Measurements from ENCODE around the gene ROR1. TPM values are rescaled to one million over a fixed set of nuclear protein-coding genes. Genes with fewer than 3 reads are reported as not detected.
"Not testable (repeated sequence)": the region's sequence is repeated elsewhere in the genome, so short reads cannot be mapped to it uniquely, and the experiment has no call there.

Gene ROR1
- total RNA-seq, 1 experiment from 2014 or later: 19.0 TPM

DNA sequence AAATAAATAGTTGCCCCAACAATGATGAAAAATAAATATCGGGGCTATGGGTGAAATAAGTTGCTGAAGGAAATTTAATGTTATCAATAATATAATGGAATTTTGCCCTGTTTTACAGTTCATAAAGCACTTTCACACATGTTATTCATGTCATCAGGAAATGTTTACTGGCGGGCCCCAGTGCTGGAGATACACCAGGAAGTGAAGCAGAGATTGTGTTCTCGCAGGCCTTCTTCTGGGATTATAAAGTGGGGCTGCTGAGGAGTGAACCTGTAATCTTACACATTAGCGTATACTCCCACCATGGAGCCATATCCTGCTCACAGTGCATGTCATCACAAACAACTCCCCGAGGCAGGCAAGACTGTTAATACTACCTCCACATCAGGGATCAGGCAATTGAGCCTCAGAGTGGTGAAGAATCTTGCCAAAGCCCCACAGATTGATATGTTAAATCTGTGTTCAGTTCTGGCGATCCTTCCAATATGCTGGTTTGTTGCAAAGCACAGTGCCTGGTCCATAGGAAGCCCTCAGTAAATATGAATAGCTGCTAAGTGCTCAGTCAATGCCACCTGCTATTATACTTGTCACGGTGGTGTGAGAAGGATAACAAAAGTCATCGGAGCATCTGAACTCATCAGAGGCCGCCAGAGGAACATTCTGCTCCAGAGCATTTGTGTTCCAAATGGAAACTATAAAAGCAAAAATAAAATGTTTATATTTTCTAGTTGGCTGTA lies 325.2 kb downstream of the ROR1 start:
- Histone ChIP-seq H3K36me3 (ENCODE audit: low read depth) (no peaks in the 10 kb centered on the region), H3K79me2 (ENCODE audit: low read depth) (no peaks in the 10 kb centered on the region; the same call in none of the 2 replicates), H3F3A (ENCODE audit: insufficient read depth, low read depth) (no peaks in the 10 kb centered on the region; the same call in 1 of the 2 replicates), H3K27me3 (ENCODE audit: insufficient read depth, low read depth) (no peaks in the 10 kb centered on the region), H2AFZ (no peak overlapping the region), H3K27ac (no peak overlapping the region), H3K4me1 (replicated peaks; ENCODE audit: insufficient read depth) (no peaks in the 10 kb centered on the region), H3K9me3 (ENCODE audit: insufficient read depth, low read depth) (no peaks in the 10 kb centered on the region), H3K4me3 (no peak overlapping the region), H3K4me2 (no peak overlapping the region), H4K20me1 (ENCODE audit: insufficient read depth) (no peaks in the 10 kb centered on the region), H3K9me2 (ENCODE audit: insufficient read depth) (no peaks in the 10 kb centered on the region)
- TF ChIP-seq, protein P1, sequence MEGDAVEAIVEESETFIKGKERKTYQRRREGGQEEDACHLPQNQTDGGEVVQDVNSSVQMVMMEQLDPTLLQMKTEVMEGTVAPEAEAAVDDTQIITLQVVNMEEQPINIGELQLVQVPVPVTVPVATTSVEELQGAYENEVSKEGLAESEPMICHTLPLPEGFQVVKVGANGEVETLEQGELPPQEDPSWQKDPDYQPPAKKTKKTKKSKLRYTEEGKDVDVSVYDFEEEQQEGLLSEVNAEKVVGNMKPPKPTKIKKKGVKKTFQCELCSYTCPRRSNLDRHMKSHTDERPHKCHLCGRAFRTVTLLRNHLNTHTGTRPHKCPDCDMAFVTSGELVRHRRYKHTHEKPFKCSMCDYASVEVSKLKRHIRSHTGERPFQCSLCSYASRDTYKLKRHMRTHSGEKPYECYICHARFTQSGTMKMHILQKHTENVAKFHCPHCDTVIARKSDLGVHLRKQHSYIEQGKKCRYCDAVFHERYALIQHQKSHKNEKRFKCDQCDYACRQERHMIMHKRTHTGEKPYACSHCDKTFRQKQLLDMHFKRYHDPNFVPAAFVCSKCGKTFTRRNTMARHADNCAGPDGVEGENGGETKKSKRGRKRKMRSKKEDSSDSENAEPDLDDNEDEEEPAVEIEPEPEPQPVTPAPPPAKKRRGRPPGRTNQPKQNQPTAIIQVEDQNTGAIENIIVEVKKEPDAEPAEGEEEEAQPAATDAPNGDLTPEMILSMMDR (conservative IDR thresholded peaks at IDR 0.05): no peak
- BruUV-seq (replicated peaks): no TSS peak
- CTCF ChIA-PET: no interaction called here
- POLR2A ChIA-PET (ENCODE audit: unreplicated experiment): no interaction called here
- intact Hi-C loops (cut with micrococcal nuclease; ENCODE audit: unreplicated experiment): no loop called here
- DNase-seq: no peak

DNA sequence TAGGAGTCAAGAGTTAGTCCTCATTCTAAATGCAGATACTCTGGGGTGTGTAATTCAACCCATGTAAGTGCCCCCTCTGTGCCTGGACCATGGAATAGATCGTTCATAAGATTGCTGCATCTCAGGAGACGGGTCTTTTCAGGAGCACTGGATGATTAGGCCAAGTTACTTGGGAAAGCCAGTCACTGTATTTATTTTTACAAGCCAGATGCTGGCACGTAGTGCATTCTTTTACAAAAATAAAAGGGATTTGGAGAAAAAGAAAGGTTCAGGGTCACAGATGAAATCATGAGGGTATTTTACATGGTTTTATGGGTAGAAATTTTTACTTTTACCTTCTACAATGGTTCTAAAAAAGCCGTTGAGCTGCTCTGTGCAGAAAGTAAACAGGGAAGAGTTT lies 327.0 kb downstream of the ROR1 start:
- Histone ChIP-seq H3K79me2 (ENCODE audit: low read depth) (no peaks in the 10 kb centered on the region), H4K20me1 (ENCODE audit: insufficient read depth) (peaks cover 3% of the 10 kb centered on the region; the same call in 1 of the 2 replicates), H3K4me2 (no peak overlapping the region), H3K4me3 (no peak overlapping the region), H3K27ac (no peak overlapping the region), H3F3A (ENCODE audit: insufficient read depth, low read depth) (no peaks in the 10 kb centered on the region; the same call in 1 of the 2 replicates), H2AFZ (no peak overlapping the region), H3K36me3 (ENCODE audit: low read depth) (no peaks in the 10 kb centered on the region), H3K9me2 (ENCODE audit: insufficient read depth) (no peaks in the 10 kb centered on the region), H3K27me3 (ENCODE audit: insufficient read depth, low read depth) (no peaks in the 10 kb centered on the region), H3K4me1 (replicated peaks; ENCODE audit: insufficient read depth) (no peaks in the 10 kb centered on the region), H3K9me3 (ENCODE audit: insufficient read depth, low read depth) (no peaks in the 10 kb centered on the region)
- CTCF ChIA-PET: no interaction called here
- POLR2A ChIA-PET (ENCODE audit: unreplicated experiment): no interaction called here
- TF ChIP-seq, protein P1 (conservative IDR thresholded peaks at IDR 0.05): no peak
- TF ChIP-seq EZH2 (IDR thresholded peaks at IDR 0.05; ENCODE audit: low read depth): no peak
- BruUV-seq (replicated peaks): no TSS peak
- no peak for DNase-seq
- intact Hi-C loops (cut with micrococcal nuclease; ENCODE audit: unreplicated experiment): no loop called here

DNA sequence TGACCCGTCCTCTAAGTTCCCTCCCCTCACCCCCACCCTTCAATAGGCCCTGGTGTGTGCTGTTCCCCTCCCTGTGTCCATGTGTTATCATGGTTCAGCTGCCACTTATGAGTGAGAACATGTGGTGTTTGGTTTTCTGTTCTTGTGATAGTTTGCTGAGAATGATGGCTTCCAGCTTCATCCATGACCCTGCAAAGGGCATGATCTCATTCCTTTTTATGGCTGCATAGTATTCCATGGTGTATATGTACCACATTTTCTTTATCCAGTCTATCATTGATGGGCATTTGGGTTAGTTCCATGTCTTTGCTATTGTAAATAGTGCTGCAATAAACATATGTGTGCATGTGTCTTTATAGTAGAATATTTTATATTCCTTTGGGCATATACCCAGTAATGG lies 330.8 kb downstream of the ROR1 start:
- H3K79me2 ChIP-seq (ENCODE audit: low read depth); H3K36me3 ChIP-seq (ENCODE audit: low read depth); H3K4me3 ChIP-seq; H3K4me1 ChIP-seq (replicated peaks; ENCODE audit: insufficient read depth); POLR2A ChIA-PET (ENCODE audit: unreplicated experiment); H3K9me3 ChIP-seq (ENCODE audit: insufficient read depth, low read depth); H2AFZ ChIP-seq; H3K4me2 ChIP-seq; H3F3A ChIP-seq (ENCODE audit: insufficient read depth, low read depth); H3K9me2 ChIP-seq (ENCODE audit: insufficient read depth); H4K20me1 ChIP-seq (ENCODE audit: insufficient read depth); CTCF ChIA-PET; H3K27me3 ChIP-seq (ENCODE audit: insufficient read depth, low read depth); H3K27ac ChIP-seq; BruUV-seq (replicated peaks); DNase-seq; intact Hi-C loops (cut with micrococcal nuclease; ENCODE audit: unreplicated experiment): not testable (repeated sequence)

GRCh38 chr1:64107118-64107519 lies 333.3 kb downstream of the ROR1 start:
- no peak overlapping the region for H3K4me3 ChIP-seq
- TF ChIP-seq EZH2 (IDR thresholded peaks at IDR 0.05; ENCODE audit: low read depth): no peak
- TF ChIP-seq, protein P1 (conservative IDR thresholded peaks at IDR 0.05): no peak
- CTCF ChIA-PET: interaction anchor here (0.7 kb wide), 1 partner anchor 411 kb away, joined by 5 read pairs; no protein-coding TSS in a partner anchor
- DNase-seq: no peak
- intact Hi-C loops (cut with micrococcal nuclease; ENCODE audit: unreplicated experiment): no loop called here
- no peaks in the 10 kb centered on the region for H3K27me3 ChIP-seq (ENCODE audit: insufficient read depth, low read depth)
- no TSS peak for BruUV-seq (replicated peaks)
- no peak overlapping the region for H3K27ac ChIP-seq
- no peaks in the 10 kb centered on the region for H3K9me2 ChIP-seq (ENCODE audit: insufficient read depth)
- H2AFZ ChIP-seq: no peak overlapping the region
- peaks cover 3% of the 10 kb centered on the region; the same call in 1 of the 2 replicates for H4K20me1 ChIP-seq (ENCODE audit: insufficient read depth)
- H3K79me2 ChIP-seq (ENCODE audit: low read depth): no peaks in the 10 kb centered on the region
- no peaks in the 10 kb centered on the region for H3K36me3 ChIP-seq (ENCODE audit: low read depth)
- no peaks in the 10 kb centered on the region for H3K4me1 ChIP-seq (replicated peaks; ENCODE audit: insufficient read depth)
- H3F3A ChIP-seq (ENCODE audit: insufficient read depth, low read depth): no peaks in the 10 kb centered on the region; the same call in 1 of the 2 replicates
- POLR2A ChIA-PET (ENCODE audit: unreplicated experiment): no interaction called here
- no peak overlapping the region for H3K4me2 ChIP-seq
- no peaks in the 10 kb centered on the region for H3K9me3 ChIP-seq (ENCODE audit: insufficient read depth, low read depth)
